ENCODE results near the gene PCDHGA1.

PCDHGA1 gene

GRCh38 chr5:141493500-141494422, 163.4 kb downstream of the PCDHGA1 start:
- no peak for DNase-seq

GRCh38 chr5:141494761-141495452, 164.6 kb downstream of the PCDHGA1 start:
- DNase-seq: no peak

DNA sequence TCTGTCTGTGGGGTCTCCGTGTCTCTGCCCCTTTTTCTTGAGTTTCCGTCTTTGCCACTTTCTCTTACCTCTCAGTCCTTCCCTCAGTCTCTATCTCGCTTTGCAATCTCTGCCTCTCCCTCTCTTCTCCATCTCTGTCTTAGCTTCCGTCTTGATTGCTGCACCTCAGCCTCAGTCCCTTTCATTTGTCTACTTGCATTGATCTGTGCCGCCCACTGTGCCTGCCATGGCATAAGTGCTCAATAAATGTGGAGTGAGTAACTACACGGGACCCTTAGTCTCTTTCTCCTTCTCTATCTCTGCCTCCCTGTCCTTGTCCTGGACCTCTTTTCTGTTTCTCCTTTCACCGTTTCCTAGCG, 165.1 kb downstream of the PCDHGA1 start:
- no peak for DNase-seq

- no peak for DNase-seq
Measured at GRCh38 chr5:141496038-141496437, 165.7 kb downstream of the PCDHGA1 start.

DNA sequence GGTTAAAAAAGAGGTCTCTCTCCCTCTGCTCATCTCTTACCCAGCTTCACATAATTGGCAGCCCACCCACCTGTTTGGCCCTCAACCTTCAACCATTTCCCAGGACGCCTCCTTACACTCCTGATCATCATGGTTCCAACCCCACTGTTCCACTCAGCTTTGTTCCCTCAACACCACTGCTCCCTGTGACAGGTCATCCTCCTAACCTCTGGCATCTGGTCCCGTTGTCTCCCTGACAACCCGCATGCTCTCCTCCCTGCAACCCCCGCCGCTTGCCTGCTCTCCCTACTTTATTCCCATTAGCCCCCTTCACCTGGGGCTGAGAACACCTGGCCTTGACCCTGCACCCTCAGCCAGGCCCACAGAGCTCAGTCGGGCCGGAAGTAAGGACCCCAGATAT, 171.4 kb downstream of the PCDHGA1 start:
- DNase-seq: no peak

DNA sequence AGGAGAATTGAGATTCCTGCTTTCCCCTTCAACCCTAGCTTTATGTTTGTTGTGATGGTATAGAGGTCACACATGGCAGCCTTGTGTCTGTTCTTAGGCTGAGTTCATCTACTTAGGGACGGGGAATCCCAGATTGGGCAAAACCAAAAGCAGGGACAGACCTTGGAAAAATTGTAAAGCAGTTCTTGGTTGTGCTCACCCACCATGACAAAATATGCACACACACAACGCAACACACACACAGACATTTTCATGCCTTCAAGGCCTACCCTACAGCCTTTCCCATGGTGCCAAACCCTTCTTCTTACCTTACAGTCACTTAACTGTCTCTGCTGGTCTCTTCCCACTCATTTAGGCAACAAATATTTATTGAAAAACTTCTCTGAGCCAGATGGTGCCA, 173.4 kb downstream of the PCDHGA1 start:
- DNase-seq: no peak

DNA sequence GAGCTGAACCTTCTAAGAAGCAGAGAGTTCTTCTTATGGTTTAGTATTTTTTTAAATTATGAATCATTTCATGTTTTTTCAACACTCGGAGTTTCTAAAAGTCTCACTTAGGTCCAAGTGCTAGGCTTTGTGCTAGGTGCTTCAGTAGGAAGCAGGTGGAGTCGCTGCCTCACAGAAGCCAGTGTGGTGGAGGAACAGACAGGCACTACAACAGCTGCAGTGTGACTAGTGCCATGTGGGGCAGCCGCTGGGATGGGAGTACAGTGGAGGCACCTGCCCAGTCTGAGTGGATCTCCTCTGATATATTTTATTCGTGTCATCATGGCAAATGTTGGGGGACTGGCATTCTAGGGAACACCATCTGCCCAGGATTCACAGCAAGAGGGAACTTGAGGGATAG, 173.9 kb downstream of the PCDHGA1 start:
- DNase-seq: no peak

DNA sequence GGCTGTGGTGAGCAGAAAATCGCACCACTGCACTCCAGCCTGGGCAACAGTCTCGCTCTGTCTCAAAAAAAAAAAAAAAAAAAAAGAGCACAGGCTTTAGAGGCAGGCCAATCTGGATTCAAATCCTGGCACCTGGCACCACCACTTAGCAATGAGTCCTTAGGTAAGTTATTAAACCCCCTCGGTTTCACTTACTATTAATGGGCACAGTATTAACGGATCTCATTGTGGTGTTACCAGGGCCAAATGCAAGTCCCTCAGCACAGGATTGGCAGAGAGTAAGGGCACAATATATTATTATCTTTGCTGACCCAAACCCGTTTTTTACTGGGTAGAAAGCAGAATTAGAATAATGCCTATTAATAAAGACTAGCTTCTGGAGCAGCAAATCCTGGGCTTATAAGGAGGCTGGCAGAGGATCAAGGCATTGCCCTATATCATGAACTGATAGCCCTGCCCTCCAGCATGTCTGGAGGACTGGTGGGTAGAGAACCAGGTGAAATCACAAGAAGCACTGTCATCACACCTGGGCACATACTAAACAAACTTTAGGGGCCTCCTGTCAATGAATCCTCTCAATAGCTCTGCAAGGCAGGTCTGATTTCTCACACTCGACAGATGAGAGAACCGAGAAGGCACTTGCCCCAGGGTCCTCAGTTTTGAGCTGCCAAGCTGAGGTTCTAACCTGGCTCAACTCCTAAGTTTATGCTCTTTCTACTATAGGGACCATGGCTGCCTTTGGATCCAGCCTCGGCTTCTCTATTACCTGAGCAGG, 176.3 kb downstream of the PCDHGA1 start:
- no peak for DNase-seq

DNA sequence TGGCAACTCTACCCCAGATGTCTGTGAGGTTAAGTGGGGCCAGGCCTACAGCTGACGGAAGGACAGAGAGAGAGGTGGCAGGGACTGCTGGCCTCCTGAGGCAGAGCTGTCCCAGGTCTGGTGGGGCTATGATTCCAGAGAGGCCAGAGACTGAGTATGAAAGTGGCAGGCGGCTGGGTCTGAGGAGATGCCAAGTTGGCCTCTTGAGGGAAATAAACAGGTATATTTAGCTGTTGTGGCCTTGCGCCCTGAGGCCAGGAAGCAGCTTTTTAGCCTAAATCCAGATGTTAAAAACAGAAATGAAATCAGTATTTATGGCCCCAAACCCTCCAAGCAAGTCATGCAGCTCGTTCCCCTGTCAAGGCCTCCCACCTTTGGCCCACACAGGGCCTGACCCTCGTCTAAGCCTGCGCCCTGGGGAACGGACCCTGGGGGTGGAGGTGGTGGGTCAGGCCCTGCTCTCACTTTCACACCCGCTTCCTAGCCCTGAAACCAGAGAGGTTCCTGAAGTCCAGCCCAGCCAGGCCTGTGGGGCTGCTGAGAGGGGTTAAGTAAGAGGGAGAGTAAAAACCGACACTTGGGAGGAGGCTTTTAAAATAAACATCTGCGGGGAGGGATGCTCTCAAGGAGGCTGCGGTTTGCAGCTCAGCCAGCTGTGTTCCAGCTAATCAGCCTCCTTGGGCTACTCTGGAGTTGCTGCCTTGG, 177.2 kb downstream of the PCDHGA1 start:
- no peak for DNase-seq

- no peak for DNase-seq
Measured at GRCh38 chr5:141508440-141508797, 178.1 kb downstream of the PCDHGA1 start.

- DNase-seq: no peak
Measured at GRCh38 chr5:141508798-141509611, 178.7 kb downstream of the PCDHGA1 start.

- no peak for DNase-seq
Measured at GRCh38 chr5:141510160-141510559, 179.8 kb downstream of the PCDHGA1 start.

GRCh38 chr5:141510850-141511601, 180.7 kb downstream of the PCDHGA1 start:
- DNase-seq: no peak

- DNase-seq: no peak
Measured at GRCh38 chr5:141511771-141512325, 181.5 kb downstream of the PCDHGA1 start.

GRCh38 chr5:141512390-141512910, 182.1 kb downstream of the PCDHGA1 start:
- DNase-seq: peak; percentile 85

- peak; percentile 42 for DNase-seq
Measured at GRCh38 chr5:141512911-141513626, 182.8 kb downstream of the PCDHGA1 start.

DNA sequence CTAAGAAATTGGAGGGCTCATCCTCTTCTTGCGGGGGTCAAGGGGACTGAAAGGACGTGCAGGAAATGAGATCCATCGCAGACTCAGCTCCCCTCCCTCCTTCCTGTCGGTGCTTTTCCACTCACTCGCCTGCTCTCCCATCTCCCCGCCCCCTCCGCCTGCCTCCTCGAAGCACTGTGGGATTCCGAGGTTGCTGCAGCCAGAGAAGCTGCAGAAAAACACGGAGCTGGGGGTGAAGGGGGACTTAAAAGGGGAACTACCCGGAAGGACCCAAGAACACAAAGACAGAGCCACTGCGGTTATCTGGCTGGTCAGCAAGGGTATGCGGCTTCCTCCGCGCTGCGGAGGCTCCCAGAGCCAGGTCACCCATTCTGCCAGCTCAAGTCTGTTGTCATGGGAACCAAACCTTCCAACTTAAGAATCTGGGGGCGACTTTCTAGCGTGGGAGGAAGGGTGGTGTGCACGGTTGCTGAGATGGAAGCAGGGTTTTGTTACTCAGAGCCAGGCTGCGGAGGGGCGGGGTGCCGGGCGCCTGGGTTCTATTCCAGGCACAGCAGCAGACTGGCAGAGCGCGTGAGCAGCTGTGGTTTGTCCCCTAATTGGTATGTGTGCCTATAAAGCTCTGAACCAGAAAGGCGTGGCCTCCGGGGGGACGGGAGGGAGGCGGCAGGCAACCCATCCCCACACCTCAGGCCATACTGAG, 183.5 kb downstream of the PCDHGA1 start:
- peak; percentile 53 for DNase-seq

- DNase-seq: no peak
Measured at GRCh38 chr5:141514330-141515133, 184.2 kb downstream of the PCDHGA1 start.
